ENCODE results near the gene ZMAT3. TPM values are rescaled to one million over a fixed set of nuclear protein-coding genes. Genes with fewer than 3 reads are reported as not detected.
"Not testable (repeated sequence)": the region's sequence is repeated elsewhere in the genome, so short reads cannot be mapped to it uniquely, and the experiment has no call there.

The ZMAT3 gene
- total RNA-seq, 1 donor from 2014 or later, result 32.9 TPM

GRCh38 chr3:179069762-179070390 is 1.7 kb downstream of the ZMAT3 start:
- intact Hi-C loops (cut with micrococcal nuclease), result loop anchor here (1.0 to 5.0 kb wide), 7 partner anchors 14 to 1532 kb away; partner anchors contain the start of gene TTC14

- intact Hi-C loops (cut with micrococcal nuclease), result loop anchor here (2.0 kb wide), 1 partner anchor 24 kb away; no protein-coding TSS in a partner anchor
Observed at GRCh38 chr3:179068779-179069530, 2.7 kb downstream of the ZMAT3 start.

GRCh38 chr3:179067839-179068238 is 3.8 kb downstream of the ZMAT3 start:
- intact Hi-C loops (cut with micrococcal nuclease), result loop anchor here (2.0 kb wide), 1 partner anchor 25 kb away; no protein-coding TSS in a partner anchor

GRCh38 chr3:179067291-179067690 is 4.3 kb downstream of the ZMAT3 start:
- intact Hi-C loops (cut with micrococcal nuclease), result no loop called here

- intact Hi-C loops (cut with micrococcal nuclease), result no loop called here
Observed at GRCh38 chr3:179063945-179064560, 7.6 kb downstream of the ZMAT3 start.

- intact Hi-C loops (cut with micrococcal nuclease), result no loop called here
Observed at GRCh38 chr3:179056326-179056725, 15.3 kb downstream of the ZMAT3 start.

- intact Hi-C loops (cut with micrococcal nuclease), result not testable (repeated sequence)
Observed at GRCh38 chr3:179054565-179054964, 17.0 kb downstream of the ZMAT3 start.

GRCh38 chr3:179046497-179047353 is 24.9 kb downstream of the ZMAT3 start:
- intact Hi-C loops (cut with micrococcal nuclease), result no loop called here

- intact Hi-C loops (cut with micrococcal nuclease), result no loop called here
Observed at GRCh38 chr3:179045719-179046402, 25.7 kb downstream of the ZMAT3 start.

- intact Hi-C loops (cut with micrococcal nuclease), result not testable (repeated sequence)
Observed at GRCh38 chr3:179038899-179039251, 32.7 kb downstream of the ZMAT3 start.

- intact Hi-C loops (cut with micrococcal nuclease), result no loop called here
Observed at GRCh38 chr3:179038216-179038898, 33.3 kb downstream of the ZMAT3 start.

- intact Hi-C loops (cut with micrococcal nuclease), result loop anchor here (1.0 kb wide), 3 partner anchors 22 to 110 kb away; no protein-coding TSS in a partner anchor
Observed at GRCh38 chr3:179037351-179037750, 34.3 kb downstream of the ZMAT3 start.

GRCh38 chr3:179036626-179037300 is 34.8 kb downstream of the ZMAT3 start:
- intact Hi-C loops (cut with micrococcal nuclease), result loop anchor here (1.0 kb wide), 3 partner anchors 21 to 111 kb away; no protein-coding TSS in a partner anchor

- intact Hi-C loops (cut with micrococcal nuclease), result no loop called here
Observed at GRCh38 chr3:179036226-179036625, 35.4 kb downstream of the ZMAT3 start.

- intact Hi-C loops (cut with micrococcal nuclease), result no loop called here
Observed at GRCh38 chr3:179035232-179035631, 36.4 kb downstream of the ZMAT3 start.

- intact Hi-C loops (cut with micrococcal nuclease), result not testable (repeated sequence)
Observed at GRCh38 chr3:179033304-179033657, 38.3 kb downstream of the ZMAT3 start.

GRCh38 chr3:179032454-179033303 is 38.9 kb downstream of the ZMAT3 start:
- intact Hi-C loops (cut with micrococcal nuclease), result not testable (repeated sequence)

GRCh38 chr3:179029096-179029495 is 42.5 kb downstream of the ZMAT3 start:
- intact Hi-C loops (cut with micrococcal nuclease), result no loop called here

GRCh38 chr3:179028408-179028807 is 43.2 kb downstream of the ZMAT3 start:
- intact Hi-C loops (cut with micrococcal nuclease), result no loop called here
